ENCODE data around the gene GMEB2.

GRCh38 chr20:63619505-63619904 is 7.4 kb downstream of the GMEB2 start:
- TF ChIP-seq BHLHE40 (IDR thresholded peaks at IDR 0.05; ENCODE audit: borderline replicate concordance): no peak
- TF ChIP-seq LEF1 (IDR thresholded peaks at IDR 0.05; ENCODE audit: borderline replicate concordance): no peak
- TF ChIP-seq FOXA1 (IDR thresholded peaks at IDR 0.05): no peak
- no peak for TF ChIP-seq SP1 (IDR thresholded peaks at IDR 0.05)
- no peak for TF ChIP-seq ARNT (IDR thresholded peaks at IDR 0.05)
- TF ChIP-seq ELF4 (IDR thresholded peaks at IDR 0.05): no peak
- TF ChIP-seq SUZ12 (IDR thresholded peaks at IDR 0.05): no peak
- no peak for TF ChIP-seq PKNOX1 (IDR thresholded peaks at IDR 0.05)
- TF ChIP-seq FOXK2 (IDR thresholded peaks at IDR 0.05): no peak
- TF ChIP-seq TARDBP (IDR thresholded peaks at IDR 0.05): no peak
- no peak for TF ChIP-seq FOXM1 (IDR thresholded peaks at IDR 0.05; ENCODE audit: borderline replicate concordance)
- no peak for TF ChIP-seq NFRKB (IDR thresholded peaks at IDR 0.05)
- no peak for TF ChIP-seq ZNF384 (IDR thresholded peaks at IDR 0.05)
- TF ChIP-seq HDGF (IDR thresholded peaks at IDR 0.05; ENCODE audit: borderline replicate concordance): no peak
